Left renal cortex interstitium (tissue), 4 donors: Measurements from ENCODE around the gene POU3F3. TPM values are rescaled to one million over a fixed set of nuclear protein-coding genes. Genes with fewer than 3 reads are reported as not detected.

Experiments used
- DNase-seq, 4 donors: peaks; one replicate each; pipeline ENCODE4 v3.0.0-alpha.2; 2013; ENCODE audit warnings: low read depth in 4 of 4, low spot score in 2 of 4, missing footprints in 1 of 4
- polyA plus RNA-seq, 4 donors: library from polyadenylated mRNA; unstranded; fragments of 120-200 nt; gene quantifications; one replicate each; pipeline ENCODE4 v1.2.1, GENCODE V29; 2013; ENCODE audit not compliant: insufficient read length in 4 of 4

The POU3F3 gene
- 100 to 1,000 TPM in 2 of 4 donors, 10 to 100 TPM in 2; 85.2 to 106 (median 102) TPM for polyA plus RNA-seq

- peak in 2 of 4 donors; percentile 86 to 91 for DNase-seq
Measured at GRCh38 chr2:104853534-104854497, at the start of gene POU3F3. Gene POU3F3 (plus strand): TSS chr2:104854115. CDS start chr2:104855511, 1,396 bp downstream.

DNA sequence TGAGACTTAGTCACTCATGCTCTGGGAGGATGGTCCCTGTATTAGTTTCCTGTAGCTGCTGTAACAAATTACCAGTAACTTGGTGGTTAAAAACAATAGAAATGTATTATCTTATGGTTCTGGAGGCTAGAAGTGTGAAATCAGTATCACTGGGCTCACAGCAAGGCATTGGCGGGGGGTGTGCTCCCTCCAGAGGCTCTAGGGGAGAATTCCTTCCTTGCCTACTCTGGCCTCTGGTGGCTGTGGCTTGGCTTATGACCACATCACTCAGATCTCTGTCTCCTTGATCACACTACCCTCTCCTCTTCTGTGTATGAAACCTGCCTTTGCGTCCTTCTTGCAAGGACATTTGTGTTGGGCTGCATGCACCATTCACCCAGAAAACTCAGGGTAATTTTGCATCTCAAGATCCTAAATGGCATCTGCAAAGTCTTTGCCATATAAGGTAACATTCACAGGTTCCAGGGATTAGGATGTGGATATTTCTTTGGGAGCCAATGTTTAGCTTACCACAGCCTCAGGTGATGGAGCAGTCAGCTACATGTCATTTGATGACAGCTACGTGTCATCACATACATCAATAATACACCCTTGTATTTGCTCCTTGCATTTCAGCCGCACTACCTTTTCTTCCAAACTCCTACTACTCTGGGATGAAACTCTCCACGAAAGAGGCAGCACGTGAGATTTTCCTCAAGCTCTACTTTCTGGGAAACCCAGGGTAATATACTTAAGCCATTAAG lies 49.6 kb upstream of the POU3F3 start:
- DNase-seq: no peak

DNA sequence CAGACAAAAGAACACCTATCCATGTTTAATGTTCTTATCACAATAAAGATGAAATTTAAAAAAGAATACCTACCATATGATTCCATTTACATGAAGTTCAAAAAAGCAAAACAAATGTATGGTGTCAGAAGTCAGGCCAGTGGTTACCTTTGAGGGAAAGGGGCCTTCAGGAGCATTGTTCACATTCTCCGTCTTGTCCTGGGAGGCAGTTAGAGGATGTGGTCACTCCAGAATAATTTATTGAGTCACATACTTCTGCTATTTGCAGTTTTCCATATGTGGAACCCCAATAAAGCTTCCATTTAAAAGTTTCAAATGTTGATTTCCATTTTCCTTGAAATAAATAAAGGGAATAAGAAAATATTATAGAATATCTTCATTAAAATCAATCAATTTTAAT lies 41.6 kb upstream of the POU3F3 start:
- no peak for DNase-seq

DNA sequence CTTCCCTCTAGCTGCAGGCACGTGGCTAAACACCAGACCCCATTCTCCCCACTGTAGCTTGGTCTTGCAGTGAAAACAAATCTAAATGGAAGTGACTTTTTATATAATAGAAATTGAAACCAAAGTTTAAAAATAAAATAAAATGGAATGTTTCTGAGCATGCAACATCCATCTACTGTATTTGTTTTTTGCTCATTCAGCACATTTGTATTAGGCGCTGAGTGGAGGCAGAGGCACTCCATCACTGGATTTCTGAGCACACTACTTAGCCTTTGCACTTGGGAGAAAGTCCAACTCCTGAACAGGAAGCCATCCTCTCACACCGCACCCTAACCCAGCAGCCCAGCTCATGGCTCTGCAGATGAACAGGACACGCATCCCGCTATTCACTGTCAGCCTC lies 37.8 kb upstream of the POU3F3 start:
- no peak for DNase-seq

GRCh38 chr2:104818264-104818663 lies 35.7 kb upstream of the POU3F3 start:
- no peak for DNase-seq

DNA sequence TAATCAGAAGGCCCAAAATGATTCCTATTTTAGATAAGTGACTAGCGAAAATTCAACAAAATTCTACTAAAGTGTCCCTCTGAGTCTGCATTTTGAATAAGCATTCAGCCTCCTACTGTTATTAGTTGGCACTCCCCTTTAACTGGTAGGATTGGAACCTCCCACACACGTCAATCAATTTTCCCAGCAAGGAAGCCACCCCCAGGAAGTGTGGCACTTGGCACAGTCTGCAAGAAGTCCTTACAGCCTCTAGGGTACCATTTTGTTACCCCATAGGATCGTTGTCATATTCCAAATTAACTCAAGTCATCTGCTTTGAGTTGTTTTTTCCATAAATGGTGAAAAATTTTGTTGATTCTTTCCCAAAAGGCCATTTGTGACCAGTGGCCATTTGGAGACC lies 33.8 kb upstream of the POU3F3 start:
- DNase-seq: no peak

- DNase-seq: no peak
Measured at GRCh38 chr2:104825124-104825865, 28.6 kb upstream of the POU3F3 start.

DNA sequence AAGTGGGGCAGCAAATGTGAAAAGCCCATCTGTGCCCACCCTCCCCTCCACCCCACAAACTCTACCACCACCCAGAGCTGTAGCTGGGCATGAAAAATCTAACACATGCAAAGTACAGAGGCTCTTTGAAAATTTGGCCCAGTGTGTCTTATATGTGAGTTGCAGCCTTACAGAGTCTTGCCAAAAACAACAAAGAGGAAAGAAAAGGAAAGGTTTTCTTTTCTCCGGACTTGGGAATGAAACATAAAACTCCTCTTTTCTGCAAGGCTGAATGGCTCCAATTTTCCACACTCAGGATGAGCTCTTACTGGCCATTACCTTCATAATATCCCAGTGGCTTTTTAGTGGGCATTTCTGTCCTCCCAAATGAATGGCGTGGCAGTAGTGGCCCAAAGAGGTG lies 27.9 kb upstream of the POU3F3 start:
- DNase-seq: no peak

- no peak for DNase-seq
Measured at GRCh38 chr2:104831742-104832141, 22.2 kb upstream of the POU3F3 start.

GRCh38 chr2:104834431-104835153 lies 19.3 kb upstream of the POU3F3 start:
- no peak for DNase-seq

- DNase-seq: no peak
Measured at GRCh38 chr2:104836265-104836664, 17.6 kb upstream of the POU3F3 start.

DNA sequence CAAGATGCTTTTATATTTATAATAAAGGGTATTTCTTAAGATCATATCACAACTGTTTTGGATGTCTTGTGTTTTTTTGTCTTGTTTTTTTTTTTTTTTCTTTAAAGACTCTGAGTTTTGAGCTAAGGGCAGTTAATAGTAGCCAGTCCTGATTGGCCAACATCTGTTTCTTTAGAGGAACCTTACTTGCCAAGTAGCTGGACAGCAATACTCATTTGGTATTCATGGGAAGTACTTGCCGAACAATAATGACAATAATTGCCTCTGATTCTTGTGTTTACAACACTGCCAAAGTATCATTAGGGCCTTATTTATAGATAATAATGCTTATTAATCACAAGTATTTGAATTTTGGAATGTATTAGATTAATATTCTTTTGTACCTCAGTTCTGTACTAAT lies 17.1 kb upstream of the POU3F3 start:
- DNase-seq: no peak

GRCh38 chr2:104840156-104840555 lies 13.8 kb upstream of the POU3F3 start:
- DNase-seq: no peak

GRCh38 chr2:104840893-104841585 lies 12.9 kb upstream of the POU3F3 start:
- no peak for DNase-seq

GRCh38 chr2:104841744-104842143 lies 12.2 kb upstream of the POU3F3 start:
- no peak for DNase-seq

- DNase-seq: no peak
Measured at GRCh38 chr2:104844807-104845551, 8.9 kb upstream of the POU3F3 start.

GRCh38 chr2:104845552-104845931 lies 8.4 kb upstream of the POU3F3 start:
- no peak for DNase-seq

- no peak for DNase-seq
Measured at GRCh38 chr2:104845946-104846785, 7.7 kb upstream of the POU3F3 start.
